ENCODE results near the gene HYOU1. TPM values are rescaled to one million over a fixed set of nuclear protein-coding genes. Genes with fewer than 3 reads are reported as not detected.

HYOU1 gene
- total and polyA plus RNA-seq, 2 of the 8 experiments (the other 6 are each of a cell fraction or from before 2014, with no cell fraction given): 239 to 295 TPM

- TF ChIP-seq, protein P1, sequence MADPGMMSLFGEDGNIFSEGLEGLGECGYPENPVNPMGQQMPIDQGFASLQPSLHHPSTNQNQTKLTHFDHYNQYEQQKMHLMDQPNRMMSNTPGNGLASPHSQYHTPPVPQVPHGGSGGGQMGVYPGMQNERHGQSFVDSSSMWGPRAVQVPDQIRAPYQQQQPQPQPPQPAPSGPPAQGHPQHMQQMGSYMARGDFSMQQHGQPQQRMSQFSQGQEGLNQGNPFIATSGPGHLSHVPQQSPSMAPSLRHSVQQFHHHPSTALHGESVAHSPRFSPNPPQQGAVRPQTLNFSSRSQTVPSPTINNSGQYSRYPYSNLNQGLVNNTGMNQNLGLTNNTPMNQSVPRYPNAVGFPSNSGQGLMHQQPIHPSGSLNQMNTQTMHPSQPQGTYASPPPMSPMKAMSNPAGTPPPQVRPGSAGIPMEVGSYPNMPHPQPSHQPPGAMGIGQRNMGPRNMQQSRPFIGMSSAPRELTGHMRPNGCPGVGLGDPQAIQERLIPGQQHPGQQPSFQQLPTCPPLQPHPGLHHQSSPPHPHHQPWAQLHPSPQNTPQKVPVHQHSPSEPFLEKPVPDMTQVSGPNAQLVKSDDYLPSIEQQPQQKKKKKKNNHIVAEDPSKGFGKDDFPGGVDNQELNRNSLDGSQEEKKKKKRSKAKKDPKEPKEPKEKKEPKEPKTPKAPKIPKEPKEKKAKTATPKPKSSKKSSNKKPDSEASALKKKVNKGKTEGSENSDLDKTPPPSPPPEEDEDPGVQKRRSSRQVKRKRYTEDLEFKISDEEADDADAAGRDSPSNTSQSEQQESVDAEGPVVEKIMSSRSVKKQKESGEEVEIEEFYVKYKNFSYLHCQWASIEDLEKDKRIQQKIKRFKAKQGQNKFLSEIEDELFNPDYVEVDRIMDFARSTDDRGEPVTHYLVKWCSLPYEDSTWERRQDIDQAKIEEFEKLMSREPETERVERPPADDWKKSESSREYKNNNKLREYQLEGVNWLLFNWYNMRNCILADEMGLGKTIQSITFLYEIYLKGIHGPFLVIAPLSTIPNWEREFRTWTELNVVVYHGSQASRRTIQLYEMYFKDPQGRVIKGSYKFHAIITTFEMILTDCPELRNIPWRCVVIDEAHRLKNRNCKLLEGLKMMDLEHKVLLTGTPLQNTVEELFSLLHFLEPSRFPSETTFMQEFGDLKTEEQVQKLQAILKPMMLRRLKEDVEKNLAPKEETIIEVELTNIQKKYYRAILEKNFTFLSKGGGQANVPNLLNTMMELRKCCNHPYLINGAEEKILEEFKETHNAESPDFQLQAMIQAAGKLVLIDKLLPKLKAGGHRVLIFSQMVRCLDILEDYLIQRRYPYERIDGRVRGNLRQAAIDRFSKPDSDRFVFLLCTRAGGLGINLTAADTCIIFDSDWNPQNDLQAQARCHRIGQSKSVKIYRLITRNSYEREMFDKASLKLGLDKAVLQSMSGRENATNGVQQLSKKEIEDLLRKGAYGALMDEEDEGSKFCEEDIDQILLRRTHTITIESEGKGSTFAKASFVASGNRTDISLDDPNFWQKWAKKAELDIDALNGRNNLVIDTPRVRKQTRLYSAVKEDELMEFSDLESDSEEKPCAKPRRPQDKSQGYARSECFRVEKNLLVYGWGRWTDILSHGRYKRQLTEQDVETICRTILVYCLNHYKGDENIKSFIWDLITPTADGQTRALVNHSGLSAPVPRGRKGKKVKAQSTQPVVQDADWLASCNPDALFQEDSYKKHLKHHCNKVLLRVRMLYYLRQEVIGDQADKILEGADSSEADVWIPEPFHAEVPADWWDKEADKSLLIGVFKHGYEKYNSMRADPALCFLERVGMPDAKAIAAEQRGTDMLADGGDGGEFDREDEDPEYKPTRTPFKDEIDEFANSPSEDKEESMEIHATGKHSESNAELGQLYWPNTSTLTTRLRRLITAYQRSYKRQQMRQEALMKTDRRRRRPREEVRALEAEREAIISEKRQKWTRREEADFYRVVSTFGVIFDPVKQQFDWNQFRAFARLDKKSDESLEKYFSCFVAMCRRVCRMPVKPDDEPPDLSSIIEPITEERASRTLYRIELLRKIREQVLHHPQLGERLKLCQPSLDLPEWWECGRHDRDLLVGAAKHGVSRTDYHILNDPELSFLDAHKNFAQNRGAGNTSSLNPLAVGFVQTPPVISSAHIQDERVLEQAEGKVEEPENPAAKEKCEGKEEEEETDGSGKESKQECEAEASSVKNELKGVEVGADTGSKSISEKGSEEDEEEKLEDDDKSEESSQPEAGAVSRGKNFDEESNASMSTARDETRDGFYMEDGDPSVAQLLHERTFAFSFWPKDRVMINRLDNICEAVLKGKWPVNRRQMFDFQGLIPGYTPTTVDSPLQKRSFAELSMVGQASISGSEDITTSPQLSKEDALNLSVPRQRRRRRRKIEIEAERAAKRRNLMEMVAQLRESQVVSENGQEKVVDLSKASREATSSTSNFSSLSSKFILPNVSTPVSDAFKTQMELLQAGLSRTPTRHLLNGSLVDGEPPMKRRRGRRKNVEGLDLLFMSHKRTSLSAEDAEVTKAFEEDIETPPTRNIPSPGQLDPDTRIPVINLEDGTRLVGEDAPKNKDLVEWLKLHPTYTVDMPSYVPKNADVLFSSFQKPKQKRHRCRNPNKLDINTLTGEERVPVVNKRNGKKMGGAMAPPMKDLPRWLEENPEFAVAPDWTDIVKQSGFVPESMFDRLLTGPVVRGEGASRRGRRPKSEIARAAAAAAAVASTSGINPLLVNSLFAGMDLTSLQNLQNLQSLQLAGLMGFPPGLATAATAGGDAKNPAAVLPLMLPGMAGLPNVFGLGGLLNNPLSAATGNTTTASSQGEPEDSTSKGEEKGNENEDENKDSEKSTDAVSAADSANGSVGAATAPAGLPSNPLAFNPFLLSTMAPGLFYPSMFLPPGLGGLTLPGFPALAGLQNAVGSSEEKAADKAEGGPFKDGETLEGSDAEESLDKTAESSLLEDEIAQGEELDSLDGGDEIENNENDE (IDR thresholded peaks at IDR 0.05; ENCODE audit: insufficient replicate concordance, low read length): no peak
- TF ChIP-seq NANOG (IDR thresholded peaks at IDR 0.05; ENCODE audit: insufficient read depth, low read depth, low read length, poor library complexity, severe bottlenecking): no peak
- no peak for TF ChIP-seq SUZ12 (IDR thresholded peaks at IDR 0.05; ENCODE audit: low read length)
- no peak for TF ChIP-seq TEAD4 (IDR thresholded peaks at IDR 0.05; ENCODE audit: low read depth, low read length)
Observed at GRCh38 chr11:119034813-119035212, 22.2 kb downstream of the HYOU1 start (continued).

All from H1 (cell line).